NCI-H2196 treated with DMSO at 0.1 percent for 48 hours (cell line): Measurements from ENCODE around the gene MCCC1.
"Not testable (repeated sequence)": the region's sequence is repeated elsewhere in the genome, so short reads cannot be mapped to it uniquely, and the experiment has no call there.

Source experiments
- DNase-seq: peaks from one replicate; lab custom pipeline; 2025; ENCODE audit not compliant: unreplicated experiment; lab: John Stamatoyannopoulos, UW

The MCCC1 gene

GRCh38 chr3:183058351-183058750 is 40.9 kb downstream of the MCCC1 start:
- DNase-seq, result no peak

- DNase-seq, result no peak
Observed at GRCh38 chr3:183050706-183051105, 48.6 kb downstream of the MCCC1 start.

GRCh38 chr3:183046883-183047282 is 52.4 kb downstream of the MCCC1 start:
- DNase-seq, result no peak

- no peak for DNase-seq
Observed at GRCh38 chr3:183044547-183045229, 54.6 kb downstream of the MCCC1 start.

- DNase-seq, result no peak
Observed at GRCh38 chr3:183038757-183039156, 60.5 kb downstream of the MCCC1 start.

- DNase-seq, result no peak
Observed at GRCh38 chr3:183038221-183038620, 61.1 kb downstream of the MCCC1 start.

GRCh38 chr3:183033746-183034145 is 65.5 kb downstream of the MCCC1 start:
- no peak for DNase-seq

- no peak for DNase-seq
Observed at GRCh38 chr3:183032880-183033555, 66.3 kb downstream of the MCCC1 start.

GRCh38 chr3:183031826-183032225 is 67.5 kb downstream of the MCCC1 start:
- no peak for DNase-seq

GRCh38 chr3:183028416-183028815 is 70.9 kb downstream of the MCCC1 start:
- no peak for DNase-seq

- no peak for DNase-seq
Observed at GRCh38 chr3:183027276-183027675, 72.0 kb downstream of the MCCC1 start.

- DNase-seq, result no peak
Observed at GRCh38 chr3:183022936-183023516, 76.3 kb downstream of the MCCC1 start.

GRCh38 chr3:183018421-183019192 is 80.7 kb downstream of the MCCC1 start:
- no peak for DNase-seq

- DNase-seq, result no peak
Observed at GRCh38 chr3:183015185-183015584, 84.1 kb downstream of the MCCC1 start.

GRCh38 chr3:183013856-183014255 is 85.4 kb downstream of the MCCC1 start:
- DNase-seq, result no peak

- DNase-seq, result no peak
Observed at GRCh38 chr3:183013074-183013473, 86.2 kb downstream of the MCCC1 start.

GRCh38 chr3:183008800-183009199 is 90.5 kb downstream of the MCCC1 start:
- DNase-seq, result no peak

GRCh38 chr3:183008303-183008702 is 91.0 kb downstream of the MCCC1 start:
- no peak for DNase-seq

GRCh38 chr3:183006396-183007002 is 92.8 kb downstream of the MCCC1 start:
- DNase-seq, result no peak

- DNase-seq, result no peak
Observed at GRCh38 chr3:182999767-183000166, 99.5 kb downstream of the MCCC1 start.

- DNase-seq, result not testable (repeated sequence)
Observed at GRCh38 chr3:182993486-182994201, 105.7 kb downstream of the MCCC1 start.
